Right renal pelvis (tissue), 4 donors: ENCODE results near the gene RSPH6A. TPM values are rescaled to one million over a fixed set of nuclear protein-coding genes. Genes with fewer than 3 reads are reported as not detected.

Experiments used
- polyA plus RNA-seq, 4 donors: library from polyadenylated mRNA; unstranded; fragments of 120-200 nt; gene quantifications; one replicate each; pipeline ENCODE4 v1.2.1, GENCODE V29; 2013; ENCODE audit not compliant: insufficient read length in 4 of 4

The RSPH6A gene
- polyA plus RNA-seq, 4 donors, result 0.05 TPM; not detected in 3

Other genes with a start within 250 kb of the RSPH6A start
- 10 to 100 TPM; 10.8 to 11.8 (median 11.3) TPM for gene OPA3, start 230.5 kb downstream of the RSPH6A start, polyA plus RNA-seq
- gene GPR4, start 213.1 kb downstream of the RSPH6A start, polyA plus RNA-seq, result 1 to 10 TPM; 4.7 to 7.6 (median 5.7) TPM
- 10 to 100 TPM; 16.1 to 24.6 (median 21.6) TPM for gene EML2, start 175.9 kb downstream of the RSPH6A start, polyA plus RNA-seq
- under 1 TPM; 0.33 to 0.80 (median 0.58) TPM for gene GIPR, start 147.1 kb downstream of the RSPH6A start, polyA plus RNA-seq
- 100 to 1,000 TPM; 282 to 375 (median 322) TPM for gene SNRPD2, start 123.4 kb downstream of the RSPH6A start, polyA plus RNA-seq
- gene QPCTL, start 122.6 kb downstream of the RSPH6A start, polyA plus RNA-seq, result 10 to 100 TPM in 1 of 4 donors, 1 to 10 TPM in 3; 6.2 to 12.7 (median 8.4) TPM
- 10 to 100 TPM; 13.3 to 19.0 (median 14.7) TPM for gene FBXO46, start 84.4 kb downstream of the RSPH6A start, polyA plus RNA-seq
- gene MEIOSIN, start 81.9 kb downstream of the RSPH6A start, polyA plus RNA-seq, result under 1 TPM in 1 of 4 donors, not detected in 3; 0.03 TPM
- gene SIX5, start 46.1 kb downstream of the RSPH6A start, polyA plus RNA-seq, result 10 to 100 TPM; 15.7 to 31.7 (median 21.6) TPM
- 10 to 100 TPM; 41.9 to 53.6 (median 47.1) TPM for gene DMPK, start 32.8 kb downstream of the RSPH6A start, polyA plus RNA-seq
- gene DMWD, start 22.5 kb downstream of the RSPH6A start, polyA plus RNA-seq, result 10 to 100 TPM; 28.0 to 40.3 (median 29.1) TPM
- 10 to 100 TPM; 49.2 to 67.7 (median 58.9) TPM for gene SYMPK, start 47.8 kb upstream of the RSPH6A start, polyA plus RNA-seq
- gene FOXA3, start 49.0 kb upstream of the RSPH6A start, polyA plus RNA-seq, result under 1 TPM; 0.14 to 0.79 (median 0.43) TPM
- gene IRF2BP1, start 70.8 kb upstream of the RSPH6A start, polyA plus RNA-seq, result 10 to 100 TPM; 18.1 to 31.1 (median 20.1) TPM
- gene MYPOP, start 87.3 kb upstream of the RSPH6A start, polyA plus RNA-seq, result 1 to 10 TPM; 4.6 to 6.3 (median 5.2) TPM
- under 1 TPM in 1 of 4 donors, not detected in 3; 0.08 TPM for gene NANOS2, start 99.5 kb upstream of the RSPH6A start, polyA plus RNA-seq
- gene NOVA2, start 158.6 kb upstream of the RSPH6A start, polyA plus RNA-seq, result 1 to 10 TPM; 4.3 to 5.3 (median 4.4) TPM
- gene CCDC61, start 180.2 kb upstream of the RSPH6A start, polyA plus RNA-seq, result 10 to 100 TPM; 10.6 to 14.6 (median 11.1) TPM
- under 1 TPM; 0.22 to 0.76 (median 0.39) TPM for gene PGLYRP1, start 207.7 kb upstream of the RSPH6A start, polyA plus RNA-seq
- under 1 TPM; 0.18 to 0.43 (median 0.30) TPM for gene IGFL4, start 225.7 kb upstream of the RSPH6A start, polyA plus RNA-seq